H1 (cell line): Measurements from ENCODE around the gene TBC1D19. TPM values are rescaled to one million over a fixed set of nuclear protein-coding genes. Genes with fewer than 3 reads are reported as not detected.

ENCODE experiments used
- CTCF ChIA-PET: fragments of 300-600 bp; sonication (Branson Sonifier 250); formaldehyde crosslinking; loops from one replicate; lab custom pipeline; 2021; ENCODE audit not compliant: partially characterized antibody; lab: Charles Lee
- POLR2A ChIA-PET: fragments of 300-600 bp; sonication (Branson Sonifier 250); formaldehyde crosslinking; loops from one replicate; lab custom pipeline; 2021; ENCODE audit warnings: inconsistent platforms; ENCODE audit not compliant: partially characterized antibody; lab: Charles Lee
- DNase-seq, 2 experiments: peaks; one replicate each; pipeline versions ENCODE4 v3.0.0 to v3.0.0-alpha.2; 2010 to 2022; ENCODE audit warnings: low spot score in 2 of 2, low read depth in 1 of 2, mixed read lengths in 1 of 2
- FAIRE-seq: peaks from 2 replicates; lab custom pipeline; 2011; peaks lifted over from hg19 to GRCh38; lab: Jason Lieb, UNC
- H2AFZ ChIP-seq: 2 replicates; pipeline ENCODE4 v1.8.1; 2012; ENCODE audit warnings: low read length, inconsistent platforms
- H2AK5ac ChIP-seq: 2 replicates; pipeline ENCODE4 v1.6.1; 2013; ENCODE audit warnings: low read depth, low read length
- H2BK120ac ChIP-seq: replicated peaks from 2 replicates; pipeline ENCODE3; 2013; ENCODE audit warnings: low read depth, low read length, inconsistent platforms
- H2BK12ac ChIP-seq: 2 replicates; pipeline ENCODE4 v1.6.1; 2013; ENCODE audit warnings: low read depth, low read length
- H2BK15ac ChIP-seq: 2 replicates; pipeline ENCODE4 v1.6.1; 2013; ENCODE audit warnings: low read length
- H2BK20ac ChIP-seq: 2 replicates; pipeline ENCODE4 v1.6.1; 2013; ENCODE audit warnings: low read length
- H2BK5ac ChIP-seq: 2 replicates; pipeline ENCODE4 v1.6.1; 2013; ENCODE audit warnings: low read depth, low read length
- H3K14ac ChIP-seq: 2 replicates; pipeline ENCODE4 v1.6.1; 2013; ENCODE audit warnings: inconsistent platforms; ENCODE audit not compliant: insufficient read length
- H3K18ac ChIP-seq: 2 replicates; pipeline ENCODE4 v1.6.1; 2013; ENCODE audit warnings: low read length; ENCODE audit errors: extremely low read depth
- H3K23ac ChIP-seq: 2 replicates; pipeline ENCODE4 v1.6.1; 2013; ENCODE audit warnings: inconsistent platforms; ENCODE audit not compliant: insufficient read length
- H3K23me2 ChIP-seq: 2 replicates; pipeline ENCODE4 v1.6.1; 2013; ENCODE audit warnings: low read depth, low read length
- H3K27ac ChIP-seq: 2 replicates; pipeline ENCODE4 v1.6.1; 2011; ENCODE audit warnings: low read depth, low read length, inconsistent platforms
- H3K27me3 ChIP-seq, 4 experiments: replicated peaks in 1 of 4; 1 replicate in 1 of 4; 2 replicates in 3 of 4; pipeline versions ENCODE4 v1.6.1 to v1.8.1; 2011 to 2013; ENCODE audit warnings: low read length in 3 of 4, mild to moderate bottlenecking in 3 of 4, inconsistent platforms in 2 of 4, mixed read lengths in 2 of 4, moderate library complexity in 1 of 4; ENCODE audit not compliant: control insufficient read depth in 3 of 4, insufficient read depth in 3 of 4; ENCODE audit errors: extremely low read depth in 1 of 4
- H3K36me3 ChIP-seq, 4 experiments: 2 replicates each; pipeline versions ENCODE4 v1.6.1 to v1.8.1; 2011 to 2013; ENCODE audit warnings: mild to moderate bottlenecking in 4 of 4, low read length in 3 of 4, moderate library complexity in 2 of 4, control low read depth in 1 of 4, inconsistent platforms in 1 of 4; ENCODE audit not compliant: insufficient read depth in 4 of 4, control insufficient read depth in 2 of 4
- H3K4ac ChIP-seq: replicated peaks from 2 replicates; pipeline ENCODE3; 2013; ENCODE audit warnings: low read length, low read depth, mixed read lengths, inconsistent platforms; ENCODE audit not compliant: insufficient read length
- H3K4me1 ChIP-seq, 4 experiments: replicated peaks in 1 of 4; 1 replicate in 1 of 4; 2 replicates in 3 of 4; pipeline versions ENCODE4 v1.6.1 to v1.8.1; 2011 to 2013; ENCODE audit warnings: low read length in 3 of 4, inconsistent platforms in 2 of 4, mixed read lengths in 1 of 4; ENCODE audit not compliant: insufficient read depth in 4 of 4, control insufficient read depth in 3 of 4
- H3K4me2 ChIP-seq, 2 experiments: 2 replicates each; pipeline versions ENCODE4 v1.6.1 to v1.8.1; 2011 to 2013; ENCODE audit warnings: low read depth in 2 of 2, low read length in 2 of 2, control low read depth in 1 of 2, inconsistent platforms in 1 of 2, mild to moderate bottlenecking in 1 of 2; ENCODE audit not compliant: insufficient read depth in 1 of 2
- H3K4me3 ChIP-seq, 4 experiments: fragments of 200-600, 300-600 bp in 1 of 4; sonication (generic), shearing (Covaris generic), sonication (Bioruptor Twin) in 1 of 4; 2 replicates each; pipeline versions ENCODE4 v1.5.1 to v1.8.1; 2011 to 2016; ENCODE audit warnings: low read length in 4 of 4, low read depth in 3 of 4, control low read depth in 2 of 4, inconsistent platforms in 2 of 4, mild to moderate bottlenecking in 2 of 4, mixed read lengths in 1 of 4, moderate library complexity in 1 of 4; ENCODE audit not compliant: insufficient read depth in 2 of 4; ENCODE audit errors: extremely low read depth in 1 of 4
- H3K56ac ChIP-seq: replicated peaks from 2 replicates; pipeline ENCODE3; 2013; ENCODE audit warnings: low read depth, mild to moderate bottlenecking, mixed read lengths, low read length, inconsistent platforms; ENCODE audit not compliant: insufficient read length
- H3K79me1 ChIP-seq: 2 replicates; pipeline ENCODE4 v1.6.1; 2013; ENCODE audit warnings: low read depth, low read length, control low read depth
- H3K79me2 ChIP-seq, 2 experiments: 2 replicates each; pipeline versions ENCODE4 v1.6.1 to v1.8.1; 2012 to 2013; ENCODE audit warnings: low read length in 2 of 2, mild to moderate bottlenecking in 2 of 2, inconsistent platforms in 1 of 2; ENCODE audit not compliant: insufficient read depth in 2 of 2, control insufficient read depth in 1 of 2
- H3K9ac ChIP-seq, 4 experiments: replicated peaks in 1 of 4; 1 replicate in 1 of 4; 2 replicates in 3 of 4; pipeline versions ENCODE4 v1.6.1 to v1.8.1; 2011 to 2013; ENCODE audit warnings: low read depth in 3 of 4, low read length in 3 of 4, control low read depth in 2 of 4, mild to moderate bottlenecking in 2 of 4, moderate library complexity in 2 of 4, inconsistent platforms in 1 of 4; ENCODE audit errors: extremely low read depth in 1 of 4
- H3K9me3 ChIP-seq, 2 experiments: 2 replicates each; pipeline versions ENCODE4 v1.6.1 to v1.8.1; 2012 to 2013; ENCODE audit warnings: mild to moderate bottlenecking in 2 of 2, moderate library complexity in 2 of 2, control low read depth in 1 of 2, inconsistent platforms in 1 of 2, low read depth in 1 of 2, low read length in 1 of 2, mixed read lengths in 1 of 2; ENCODE audit not compliant: insufficient read depth in 2 of 2
- H4K20me1 ChIP-seq, 2 experiments: replicated peaks in 1 of 2; 2 replicates each; pipeline versions ENCODE3 to v1.8.1; 2011 to 2013; ENCODE audit warnings: inconsistent platforms in 2 of 2, low read length in 2 of 2, mild to moderate bottlenecking in 1 of 2; ENCODE audit not compliant: insufficient read depth in 2 of 2, control insufficient read depth in 1 of 2
- H4K5ac ChIP-seq: 2 replicates; pipeline ENCODE4 v1.6.1; 2013; ENCODE audit warnings: low read length, low read depth, mixed read lengths, inconsistent platforms; ENCODE audit not compliant: insufficient read length
- H4K8ac ChIP-seq: 2 replicates; pipeline ENCODE4 v1.8.0; 2013; ENCODE audit warnings: mild to moderate bottlenecking, moderate library complexity, low read length, inconsistent platforms; ENCODE audit not compliant: insufficient read depth; ENCODE audit errors: extremely low read depth
- H4K91ac ChIP-seq: replicated peaks from 2 replicates; pipeline ENCODE3; 2013; ENCODE audit warnings: low read length, mixed read lengths, inconsistent platforms; ENCODE audit not compliant: insufficient read length
- ASH2L ChIP-seq: fragments of 200-600, 300-600 bp; sonication (generic); IDR thresholded peaks from one replicate; pipeline ENCODE4 v1.7.1; 2017; ENCODE audit warnings: low read length
- CEBPB ChIP-seq: IDR thresholded peaks from 2 replicates; pipeline ENCODE4 v1.6.1; 2012; ENCODE audit warnings: low read depth, low read length
- CHD2 ChIP-seq: IDR thresholded peaks from 2 replicates; pipeline ENCODE4 v1.6.1; 2012; ENCODE audit warnings: low read length, improper control_type of control experiment
- CTBP2 ChIP-seq: IDR thresholded peaks from 2 replicates; pipeline ENCODE4 v1.7.0; 2011; ENCODE audit warnings: borderline replicate concordance, mild to moderate bottlenecking, moderate library complexity, mixed read lengths, low read length; ENCODE audit not compliant: insufficient read depth, insufficient read length
- E2F6 ChIP-seq: IDR thresholded peaks from 2 replicates; pipeline ENCODE4 v1.6.1; 2012; ENCODE audit warnings: inconsistent platforms
- EGR1 ChIP-seq: IDR thresholded peaks from 2 replicates; pipeline ENCODE4 v1.6.1; 2011; ENCODE audit warnings: low read depth, low read length, borderline replicate concordance
- HDAC2 ChIP-seq, 2 experiments: fragments of 300-600 bp in 1 of 2; sonication (generic) in 1 of 2; IDR thresholded peaks; 2 replicates each; pipeline ENCODE4 v1.6.1; 2011 to 2012; ENCODE audit warnings: low read depth in 2 of 2, low read length in 2 of 2, mild to moderate bottlenecking in 2 of 2, moderate library complexity in 2 of 2, borderline replicate concordance in 1 of 2, inconsistent platforms in 1 of 2
- HDAC6 ChIP-seq: IDR thresholded peaks from one replicate; pipeline ENCODE4 v1.7.1; 2012; ENCODE audit warnings: low read depth, mild to moderate bottlenecking, inconsistent platforms, low read length, moderate library complexity
- KDM1A ChIP-seq: fragments of 200-600, 300-600 bp; sonication (generic); IDR thresholded peaks from 2 replicates; pipeline ENCODE4 v1.7.1; 2016; ENCODE audit warnings: mild to moderate bottlenecking, low read length, borderline replicate concordance
- KDM4A ChIP-seq: IDR thresholded peaks from one replicate; pipeline ENCODE4 v1.7.1; 2012; ENCODE audit warnings: low read depth, mild to moderate bottlenecking, moderate library complexity, low read length, inconsistent platforms; ENCODE audit not compliant: severe bottlenecking
- KDM5A ChIP-seq: fragments of 200-600 bp; IDR thresholded peaks from 2 replicates; pipeline ENCODE4 v1.7.1; 2012; ENCODE audit warnings: mild to moderate bottlenecking, low read length, inconsistent platforms, mixed read lengths
- NRF1 ChIP-seq: IDR thresholded peaks from 2 replicates; pipeline ENCODE4 v1.6.1; 2011; ENCODE audit warnings: mild to moderate bottlenecking, low read depth, low read length, improper control_type of control experiment
- RBBP5 ChIP-seq: IDR thresholded peaks from 2 replicates; pipeline ENCODE4 v1.7.1; 2012; ENCODE audit warnings: low read depth, mild to moderate bottlenecking, inconsistent platforms, low read length, moderate library complexity, borderline replicate concordance
- TCF12 ChIP-seq: IDR thresholded peaks from 2 replicates; pipeline ENCODE4 v1.6.1; 2011; ENCODE audit warnings: low read depth, mild to moderate bottlenecking, low read length
- ZNF274 ChIP-seq: IDR thresholded peaks from 2 replicates; pipeline ENCODE4 v1.7.0; 2012; ENCODE audit warnings: low read length, borderline replicate concordance; ENCODE audit errors: extremely low read depth
- WGBS, 2 experiments: shearing (Covaris generic) in 1 of 2; methylation state at CpG; one replicate each; pipeline versions ENCODE4 v1.1.6 to v1.1.7; 2013 to 2015; ENCODE audit warnings: low lambda C conversion rate in 2 of 2, mixed read lengths in 2 of 2, inconsistent platforms in 1 of 2, low coverage in 1 of 2, missing lambda C conversion rate in 1 of 2; ENCODE audit not compliant: insufficient replicate concordance in 2 of 2, insufficient coverage in 1 of 2, insufficient read length in 1 of 2; ENCODE audit errors: extremely low coverage in 1 of 2, missing lambda C conversion rate in 1 of 2; 5-methylcytosine and 5-hydroxymethylcytosine counted together
- polyA plus RNA-seq, 7 experiments: library from polyadenylated mRNA; depleted of rRNA in 3 of 7; stranded (reverse) in 5 of 7; unstranded in 2 of 7; fragments of >200 nt in 5 of 7; fragments of 200-250 nt in 2 of 7; gene quantifications; 1 replicate in 5 of 7; 2 replicates in 1 of 7; 4 replicates in 1 of 7; pipeline versions ENCODE4 v1.2.1 to v1.2.3, GENCODE V29; 2011 to 2013; ENCODE audit warnings: missing spikeins in 2 of 7, mixed read lengths in 2 of 7
- total RNA-seq: library from RNA; stranded (reverse); fragmentation: NEBNext Ultra II Directional; extraction: Animal tissue kit (Norgen Biotek cat#: 25700); gene quantifications from 2 replicates; pipeline ENCODE4 v1.2.1, GENCODE V29; 2021

The TBC1D19 gene
- total and polyA plus RNA-seq, 2 of the 8 experiments (the other 6 are each of a cell fraction or from before 2014, with no cell fraction given) = 1.9 to 3.5 TPM

GRCh38 chr4:26766141-26766540 is 182.3 kb downstream of the TBC1D19 start:
- Histone ChIP-seq H2AK5ac (no peak overlapping the region), H2BK12ac (no peak overlapping the region), H3K23ac (no peak overlapping the region), H2BK20ac (no peak overlapping the region), H3K4ac (no peak overlapping the region), H4K5ac (no peak overlapping the region), H3K4me3 (no peak overlapping the region), H2BK15ac (no peak overlapping the region), H4K91ac (no peak overlapping the region), H3K27me3 (no peaks in the 10 kb centered on the region), H3K14ac (no peak overlapping the region), H3K23me2 (no peaks in the 10 kb centered on the region), H3K36me3 (no peaks in the 10 kb centered on the region), H2BK120ac (no peak overlapping the region), H2BK5ac (no peak overlapping the region), H3K79me2 (no peaks in the 10 kb centered on the region), H3K79me1 (no peaks in the 10 kb centered on the region), H3K27ac (no peak overlapping the region), H3K56ac (no peak overlapping the region), H4K20me1 (no peaks in the 10 kb centered on the region), H3K4me1 (no peaks in the 10 kb centered on the region), H3K9me3 (no peaks in the 10 kb centered on the region), H2AFZ (no peak overlapping the region), H3K4me2 (no peak overlapping the region), H3K9ac (no peak overlapping the region), H4K8ac (no peak overlapping the region), H3K18ac (no peak overlapping the region)
- ChIA-PET POLR2A (no interaction called here), CTCF (no interaction called here)
- no peak for FAIRE-seq
- 94% methylated on average over 2 of the region's 2 CpGs; no CpG with 5 or more reads in 1 of the 2 experiments for WGBS, 2 experiments
- DNase-seq = no peak
- TF ChIP-seq ZNF274 (no peak), CTBP2 (no peak), CEBPB (no peak), KDM4A (no peak), KDM1A (no peak), RBBP5 (no peak), EGR1 (no peak), CHD2 (no peak), HDAC6 (no peak), E2F6 (no peak), HDAC2 (IDR thresholded peaks at IDR 0.05; ENCODE audit: borderline replicate concordance in 1 of 2, low read depth in 2 of 2, low read length in 2 of 2) (no peak), TCF12 (no peak), KDM5A (no peak), ASH2L (no peak), NRF1 (no peak)
